ENCODE measurements around the gene IRGQ.

Gene IRGQ

GRCh38 chr19:43623889-43624670 lies 28.1 kb upstream of the IRGQ start:
- DNase-seq (ENCODE audit: extremely low read depth, low read depth): no peak
- TF ChIP-seq CTCF (IDR thresholded peaks at IDR 0.05; ENCODE audit: low read depth, low read length): no peak

- TF ChIP-seq CTCF (IDR thresholded peaks at IDR 0.05; ENCODE audit: low read depth, low read length): no peak
- DNase-seq (ENCODE audit: extremely low read depth, low read depth): no peak
These were observed 27.0 kb upstream of the IRGQ start for GRCh38 chr19:43622956-43623355.

GRCh38 chr19:43622070-43622469 lies 26.1 kb upstream of the IRGQ start:
- no peak for TF ChIP-seq CTCF (IDR thresholded peaks at IDR 0.05; ENCODE audit: low read depth, low read length)
- no peak for DNase-seq (ENCODE audit: extremely low read depth, low read depth)

GRCh38 chr19:43620061-43621001 lies 24.4 kb upstream of the IRGQ start:
- no peak for TF ChIP-seq CTCF (IDR thresholded peaks at IDR 0.05; ENCODE audit: low read depth, low read length)
- DNase-seq (ENCODE audit: extremely low read depth, low read depth): no peak

GRCh38 chr19:43619262-43620060 lies 23.5 kb upstream of the IRGQ start, which contains the start of gene ZNF428:
Gene ZNF428, minus strand, starts transcription at chr19:43619629. Its CDS starts 5,325 bp downstream, at chr19:43614304.
- DNase-seq (ENCODE audit: extremely low read depth, low read depth): peak; percentile 65
- TF ChIP-seq CTCF (IDR thresholded peaks at IDR 0.05; ENCODE audit: low read depth, low read length): no peak; the same call in 1 of the 2 replicates

- TF ChIP-seq CTCF (IDR thresholded peaks at IDR 0.05; ENCODE audit: low read depth, low read length): no peak
- DNase-seq (ENCODE audit: extremely low read depth, low read depth): no peak
These were observed 23.0 kb upstream of the IRGQ start for GRCh38 chr19:43618921-43619261.
